Measurements from ENCODE around the gene CDK13. TPM values are rescaled to one million over a fixed set of nuclear protein-coding genes. Genes with fewer than 3 reads are reported as not detected.

The CDK13 gene
- total and polyA plus RNA-seq, 2 donors (not counting 3 experiments of a cell fraction or from before 2014, with no cell fraction given), result 24.5 to 56.7 TPM

DNA sequence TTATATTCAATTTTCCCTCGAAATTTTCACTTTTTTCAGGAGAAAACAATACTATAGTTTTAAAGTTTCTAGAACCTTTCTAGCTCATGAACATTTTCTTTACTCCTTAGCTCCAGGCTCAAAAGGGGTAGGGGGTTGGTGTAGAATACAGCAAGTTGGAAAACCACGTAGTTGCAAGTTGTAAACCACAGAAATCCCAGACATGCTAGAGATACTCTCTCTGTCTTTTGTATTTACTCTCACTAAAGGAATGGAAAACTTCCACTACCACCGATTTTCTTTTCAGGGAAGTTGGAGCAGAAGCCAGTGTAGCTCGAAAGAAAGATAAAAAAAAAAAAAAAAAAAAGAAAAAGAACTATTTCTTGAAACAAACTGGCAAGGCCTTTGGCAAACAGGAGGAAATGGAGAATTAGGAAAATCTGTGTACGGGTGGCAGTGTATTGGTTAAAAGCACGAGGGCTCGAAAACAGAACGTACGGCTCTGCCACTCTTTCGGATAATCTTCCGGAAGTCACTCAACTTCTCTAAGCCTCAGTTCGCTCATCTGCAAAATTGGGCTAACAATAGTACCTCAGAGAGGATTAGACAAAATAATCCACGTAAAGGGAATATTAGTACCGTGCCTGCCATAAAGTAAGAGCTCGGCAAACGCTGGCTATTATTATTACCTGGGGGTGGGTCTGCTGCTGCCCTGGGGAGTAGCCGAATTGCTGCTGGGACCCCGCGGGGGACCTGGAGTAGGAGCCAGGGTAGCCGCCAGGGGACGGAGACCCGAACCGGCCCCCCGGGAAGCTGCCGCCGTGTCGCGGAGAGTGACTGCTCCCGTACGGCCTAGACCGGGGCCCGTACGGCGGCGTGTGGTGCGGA is 183.7 kb downstream of the CDK13 start:
- dilution Hi-C loops (cut with MboI; ENCODE audit: extremely low pct_ligation_motif_present, low sequenced_read_pairs) (no loop called here), intact Hi-C loops (cut with micrococcal nuclease) (loop anchor here (1.0 to 10.0 kb wide), 4 partner anchors 165 to 1571 kb away; partner anchors contain the start of gene INHBA)
- DNase-seq (ENCODE audit: low read depth, low spot score) (no peak), FAIRE-seq (no peak)
- Histone ChIP-seq H3K36me3 (ENCODE audit: control insufficient read depth in 2 of 2, extremely low read depth in 1 of 2, insufficient read depth in 2 of 2, low read length in 2 of 2) (no peaks in the 10 kb centered on the region), H3K9me3 (replicated peaks; ENCODE audit: control insufficient read depth, insufficient read depth, low read length) (no peaks in the 10 kb centered on the region), H3K9me1 (replicated peaks; ENCODE audit: control insufficient read depth, extremely low read depth, insufficient read depth, low read length) (no peaks in the 10 kb centered on the region), H2AFZ (ENCODE audit: low read depth, low read length) (peak overlapping the region; percentile 91), H3K27ac (ENCODE audit: insufficient read depth, low read depth, low read length) (peak overlapping the region; percentile 67), H3K79me2 (ENCODE audit: control insufficient read depth, insufficient read depth, low read length) (peaks cover 53% of the 10 kb centered on the region), H3K4me3 (replicated peaks in 1 of 3; ENCODE audit: insufficient read depth in 1 of 3, low read depth in 1 of 3, low read length in 3 of 3) (peak overlapping the region; percentile 63 to 99 (median 99)), H3K9ac (replicated peaks; ENCODE audit: extremely low read depth, insufficient read depth, low read length) (peak overlapping the region; percentile 75), H3K4me2 (ENCODE audit: insufficient read depth, low read length) (peak overlapping the region; percentile 92), H4K20me1 (replicated peaks; ENCODE audit: control insufficient read depth, extremely low read depth, insufficient read depth, low read length) (no peaks in the 10 kb centered on the region), H3K27me3 (ENCODE audit: control insufficient read depth in 2 of 2, insufficient read depth in 2 of 2, low read length in 2 of 2) (no peaks in the 10 kb centered on the region), H3K4me1 (ENCODE audit: control insufficient read depth, extremely low read depth, insufficient read depth, low read length) (peaks cover 14% of the 10 kb centered on the region)
- BruUV-seq (replicated peaks), result TSS peak; percentile 68
- CTCF ChIA-PET, result interaction anchor here (0.6 to 3.7 kb wide), 11 partner anchors 9 to 582 kb away, joined by 3 to 23 read pairs (median 3); no protein-coding TSS in a partner anchor
- TF ChIP-seq JUN (IDR thresholded peaks at IDR 0.05; ENCODE audit: borderline replicate concordance, insufficient read depth, insufficient read length, low read depth), result no peak
- TF ChIP-seq EZH2 (IDR thresholded peaks at IDR 0.05; ENCODE audit: borderline replicate concordance, low read depth, low read length, severe bottlenecking), result no peak
- TF ChIP-seq GATA2 (IDR thresholded peaks at IDR 0.05; ENCODE audit: insufficient read depth, insufficient read length, low read depth, low read length), result no peak
- TF ChIP-seq FOS (IDR thresholded peaks at IDR 0.05; ENCODE audit: borderline replicate concordance, insufficient read depth, low read length), result no peak
- TF ChIP-seq POLR2A (IDR thresholded peaks at IDR 0.05; ENCODE audit: low read depth, low read length), result no peak
- TF ChIP-seq MAX (IDR thresholded peaks at IDR 0.05; ENCODE audit: insufficient read depth, insufficient read length), result no peak
- TF ChIP-seq POLR2AphosphoS5 (IDR thresholded peaks at IDR 0.05; ENCODE audit: insufficient read depth, low read depth, low read length), result no peak
- TF ChIP-seq, protein P1, sequence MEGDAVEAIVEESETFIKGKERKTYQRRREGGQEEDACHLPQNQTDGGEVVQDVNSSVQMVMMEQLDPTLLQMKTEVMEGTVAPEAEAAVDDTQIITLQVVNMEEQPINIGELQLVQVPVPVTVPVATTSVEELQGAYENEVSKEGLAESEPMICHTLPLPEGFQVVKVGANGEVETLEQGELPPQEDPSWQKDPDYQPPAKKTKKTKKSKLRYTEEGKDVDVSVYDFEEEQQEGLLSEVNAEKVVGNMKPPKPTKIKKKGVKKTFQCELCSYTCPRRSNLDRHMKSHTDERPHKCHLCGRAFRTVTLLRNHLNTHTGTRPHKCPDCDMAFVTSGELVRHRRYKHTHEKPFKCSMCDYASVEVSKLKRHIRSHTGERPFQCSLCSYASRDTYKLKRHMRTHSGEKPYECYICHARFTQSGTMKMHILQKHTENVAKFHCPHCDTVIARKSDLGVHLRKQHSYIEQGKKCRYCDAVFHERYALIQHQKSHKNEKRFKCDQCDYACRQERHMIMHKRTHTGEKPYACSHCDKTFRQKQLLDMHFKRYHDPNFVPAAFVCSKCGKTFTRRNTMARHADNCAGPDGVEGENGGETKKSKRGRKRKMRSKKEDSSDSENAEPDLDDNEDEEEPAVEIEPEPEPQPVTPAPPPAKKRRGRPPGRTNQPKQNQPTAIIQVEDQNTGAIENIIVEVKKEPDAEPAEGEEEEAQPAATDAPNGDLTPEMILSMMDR (IDR thresholded peaks at IDR 0.05; ENCODE audit: extremely low read depth in 1 of 2, insufficient read depth in 1 of 2, low read depth in 1 of 2, low read length in 2 of 2), result no peak
- TF ChIP-seq MYC (IDR thresholded peaks at IDR 0.05; ENCODE audit: low read depth, low read length), result no peak
- POLR2A ChIA-PET, result interaction anchor here (0.5 kb wide), 1 partner anchor 120 kb away, joined by 3 read pairs; no protein-coding TSS in a partner anchor
